Nephron progenitor cell (in vitro differentiated cells): ENCODE results near the gene TM4SF4.

Source experiments
- DNase-seq: peaks from one replicate; pipeline ENCODE4 v3.0.0; 2021
- H3K27ac Mint-ChIP-seq: 2 replicates; pipeline ENCODE4 v1.8.0; 2021; ENCODE audit warnings: mild to moderate bottlenecking, moderate library complexity, mixed read lengths
- H3K27me3 Mint-ChIP-seq: 2 replicates; pipeline ENCODE4 v1.8.0; 2021; ENCODE audit warnings: mild to moderate bottlenecking, low read depth, mixed read lengths; ENCODE audit not compliant: poor library complexity
- H3K36me3 Mint-ChIP-seq: 2 replicates; pipeline ENCODE4 v1.8.0; 2021; ENCODE audit warnings: low read depth, mixed read lengths
- H3K4me1 Mint-ChIP-seq: 2 replicates; pipeline ENCODE4 v1.8.0; 2021; ENCODE audit warnings: mixed read lengths
- H3K4me3 Mint-ChIP-seq: 2 replicates; pipeline ENCODE4 v1.8.0; 2021; ENCODE audit warnings: mild to moderate bottlenecking, moderate library complexity, mixed read lengths
- H3K9me3 Mint-ChIP-seq: 2 replicates; pipeline ENCODE4 v1.8.0; 2021; ENCODE audit warnings: mild to moderate bottlenecking, moderate library complexity, mixed read lengths
- TF ChIP-seq, protein P1 (sequence below): fragments of 200-600 bp; sonication (generic); IDR thresholded peaks from 2 replicates; pipeline ENCODE4 v1.5.0; 2021; ENCODE audit warnings: antibody characterized with exemption

TM4SF4 gene

DNA sequence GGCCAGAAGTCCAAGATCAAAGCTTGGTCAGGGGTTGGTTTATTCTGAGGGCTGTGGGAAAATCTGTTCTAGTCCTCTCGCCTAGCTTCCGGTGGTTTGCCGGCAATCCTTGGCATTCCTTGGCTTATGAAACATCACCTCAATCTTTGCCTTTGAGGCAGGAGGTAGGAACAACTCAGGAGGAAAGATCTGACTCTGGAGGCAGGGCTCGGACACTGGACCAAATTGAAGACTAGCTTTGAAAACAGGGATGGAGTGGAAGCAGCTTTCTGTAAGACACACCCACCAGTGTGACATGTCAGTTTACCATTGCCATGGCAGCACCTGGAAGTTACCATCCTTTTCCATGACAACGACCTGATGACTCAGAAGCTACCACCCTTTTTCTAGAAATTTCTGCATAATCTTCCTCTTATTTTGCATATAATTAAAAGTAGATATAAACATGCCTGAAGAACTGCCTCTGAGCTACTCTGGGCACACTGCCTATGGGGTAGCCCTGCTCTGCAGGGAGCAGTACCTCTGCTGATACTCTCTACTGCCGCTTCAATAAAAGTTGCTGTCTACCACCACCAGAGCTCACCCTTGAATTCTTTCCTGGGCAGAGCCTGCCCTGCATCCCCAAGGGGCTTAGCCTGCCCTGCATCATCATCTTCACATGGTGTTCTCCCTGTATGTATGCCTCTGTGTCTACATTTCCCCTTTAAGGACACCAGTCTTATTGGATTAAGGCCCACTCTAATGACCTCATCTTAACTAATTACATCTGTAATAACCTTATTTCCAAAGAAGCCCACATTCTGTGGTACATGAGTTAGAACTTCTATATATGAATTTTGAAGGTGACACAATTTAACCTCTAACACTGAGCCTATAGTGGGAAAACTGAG, 38.3 kb upstream of the TM4SF4 start:
- Mint-ChIP-seq H3K9me3 (peaks cover 9% of the 10 kb centered on the region), H3K4me3 (no peak overlapping the region), H3K27me3 (no peaks in the 10 kb centered on the region), H3K36me3 (no peaks in the 10 kb centered on the region), H3K4me1 (no peaks in the 10 kb centered on the region), H3K27ac (no peak overlapping the region)
- TF ChIP-seq, protein P1, sequence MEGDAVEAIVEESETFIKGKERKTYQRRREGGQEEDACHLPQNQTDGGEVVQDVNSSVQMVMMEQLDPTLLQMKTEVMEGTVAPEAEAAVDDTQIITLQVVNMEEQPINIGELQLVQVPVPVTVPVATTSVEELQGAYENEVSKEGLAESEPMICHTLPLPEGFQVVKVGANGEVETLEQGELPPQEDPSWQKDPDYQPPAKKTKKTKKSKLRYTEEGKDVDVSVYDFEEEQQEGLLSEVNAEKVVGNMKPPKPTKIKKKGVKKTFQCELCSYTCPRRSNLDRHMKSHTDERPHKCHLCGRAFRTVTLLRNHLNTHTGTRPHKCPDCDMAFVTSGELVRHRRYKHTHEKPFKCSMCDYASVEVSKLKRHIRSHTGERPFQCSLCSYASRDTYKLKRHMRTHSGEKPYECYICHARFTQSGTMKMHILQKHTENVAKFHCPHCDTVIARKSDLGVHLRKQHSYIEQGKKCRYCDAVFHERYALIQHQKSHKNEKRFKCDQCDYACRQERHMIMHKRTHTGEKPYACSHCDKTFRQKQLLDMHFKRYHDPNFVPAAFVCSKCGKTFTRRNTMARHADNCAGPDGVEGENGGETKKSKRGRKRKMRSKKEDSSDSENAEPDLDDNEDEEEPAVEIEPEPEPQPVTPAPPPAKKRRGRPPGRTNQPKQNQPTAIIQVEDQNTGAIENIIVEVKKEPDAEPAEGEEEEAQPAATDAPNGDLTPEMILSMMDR: no peak
- DNase-seq: no peak

DNA sequence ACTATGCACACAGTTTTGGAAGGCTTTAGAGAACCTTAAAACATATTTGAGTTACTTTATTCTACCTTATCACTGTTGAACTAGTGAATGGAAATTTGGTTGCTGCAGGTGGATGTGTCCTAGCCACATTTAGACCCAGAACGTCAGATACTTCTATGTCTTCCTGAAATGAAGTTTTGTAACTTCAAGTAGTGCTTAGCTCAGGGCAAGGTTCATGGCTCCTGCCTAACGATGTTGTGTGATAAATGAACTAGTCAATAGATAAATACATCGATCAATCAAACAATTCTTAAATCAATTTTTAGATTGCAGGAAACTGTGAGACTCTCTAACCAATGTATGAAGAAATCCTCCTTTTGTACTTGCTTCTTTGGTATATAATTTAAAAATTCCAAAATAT, 37.2 kb upstream of the TM4SF4 start:
- Mint-ChIP-seq H3K27me3 (no peaks in the 10 kb centered on the region), H3K36me3 (no peaks in the 10 kb centered on the region), H3K4me1 (no peaks in the 10 kb centered on the region), H3K27ac (no peak overlapping the region), H3K9me3 (peaks cover 9% of the 10 kb centered on the region), H3K4me3 (no peak overlapping the region)
- DNase-seq: no peak
- TF ChIP-seq, protein P1: no peak

DNA sequence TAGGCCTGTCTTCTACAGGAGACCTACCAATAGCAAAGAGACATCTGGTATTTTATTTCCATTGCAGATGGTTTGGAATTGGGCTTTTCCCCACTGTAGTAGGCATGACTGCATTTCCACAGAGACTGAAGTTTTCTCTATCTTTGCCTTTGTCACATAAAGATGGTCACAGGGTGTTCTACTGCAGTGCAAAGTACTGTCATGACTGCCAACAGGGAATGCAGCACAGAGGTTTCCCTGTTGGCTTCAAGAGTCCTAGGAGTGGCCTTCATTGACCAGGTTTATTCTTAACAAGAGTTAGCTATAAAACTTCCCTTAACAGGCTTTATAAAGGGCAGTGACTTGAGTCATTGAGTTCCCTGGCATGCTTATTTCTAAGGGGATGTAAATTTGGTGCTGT, 36.8 kb upstream of the TM4SF4 start:
- Mint-ChIP-seq H3K36me3 (no peaks in the 10 kb centered on the region), H3K4me3 (no peak overlapping the region), H3K27ac (no peak overlapping the region), H3K27me3 (no peaks in the 10 kb centered on the region), H3K4me1 (no peaks in the 10 kb centered on the region), H3K9me3 (peaks cover 9% of the 10 kb centered on the region)
- DNase-seq: no peak
- TF ChIP-seq, protein P1: no peak

DNA sequence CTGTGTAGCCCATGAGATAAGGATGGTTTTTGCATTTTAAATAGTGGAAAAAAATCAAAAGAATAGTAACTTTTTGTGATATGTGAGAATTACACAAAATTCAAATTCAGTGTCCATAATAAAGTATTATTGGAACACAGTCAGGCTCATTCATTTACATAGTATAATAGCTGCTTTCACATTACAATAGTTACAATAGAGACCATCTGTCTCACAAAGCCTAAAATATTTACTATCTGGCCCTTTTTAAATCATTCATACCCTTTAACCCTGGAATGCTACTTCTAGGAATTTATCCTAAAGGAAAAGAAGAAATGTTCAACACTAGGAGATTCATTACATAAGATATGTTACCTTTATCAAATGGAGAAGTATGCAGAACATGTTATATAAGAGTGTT, 35.5 kb upstream of the TM4SF4 start:
- H3K36me3 Mint-ChIP-seq: no peaks in the 10 kb centered on the region

DNA sequence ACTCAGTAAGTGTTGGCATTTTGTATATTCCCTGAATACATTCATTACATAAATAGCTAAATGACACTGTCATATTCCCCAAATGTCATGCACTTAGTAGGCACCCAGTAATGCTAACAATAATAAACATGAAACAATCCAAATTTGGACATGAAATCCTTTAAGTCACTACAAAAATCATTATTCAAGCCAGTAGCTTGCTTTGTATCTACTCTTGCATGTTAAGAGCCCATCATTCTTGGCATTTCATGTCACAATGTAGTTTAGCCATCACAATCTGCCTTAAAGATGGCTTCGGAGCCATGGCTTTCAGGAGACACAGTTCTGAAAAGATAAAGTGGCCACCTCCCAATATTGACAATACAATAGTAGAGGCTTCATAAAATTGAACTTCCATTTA, 32.9 kb upstream of the TM4SF4 start:
- TF ChIP-seq, protein P1: no peak
- H3K27ac Mint-ChIP-seq: no peak overlapping the region
- peaks cover 13% of the 10 kb centered on the region for H3K9me3 Mint-ChIP-seq
- DNase-seq: no peak
- no peaks in the 10 kb centered on the region for H3K36me3 Mint-ChIP-seq
- no peak overlapping the region for H3K4me3 Mint-ChIP-seq
- H3K27me3 Mint-ChIP-seq: no peaks in the 10 kb centered on the region
- H3K4me1 Mint-ChIP-seq: no peaks in the 10 kb centered on the region

More for the DNA sequence above, 35.5 kb upstream of the TM4SF4 start:
- Mint-ChIP-seq H3K27me3 (no peaks in the 10 kb centered on the region), H3K4me3 (no peak overlapping the region), H3K9me3 (peaks cover 5% of the 10 kb centered on the region), H3K27ac (no peak overlapping the region), H3K4me1 (no peaks in the 10 kb centered on the region)
- TF ChIP-seq, protein P1: no peak
- no peak for DNase-seq

DNA sequence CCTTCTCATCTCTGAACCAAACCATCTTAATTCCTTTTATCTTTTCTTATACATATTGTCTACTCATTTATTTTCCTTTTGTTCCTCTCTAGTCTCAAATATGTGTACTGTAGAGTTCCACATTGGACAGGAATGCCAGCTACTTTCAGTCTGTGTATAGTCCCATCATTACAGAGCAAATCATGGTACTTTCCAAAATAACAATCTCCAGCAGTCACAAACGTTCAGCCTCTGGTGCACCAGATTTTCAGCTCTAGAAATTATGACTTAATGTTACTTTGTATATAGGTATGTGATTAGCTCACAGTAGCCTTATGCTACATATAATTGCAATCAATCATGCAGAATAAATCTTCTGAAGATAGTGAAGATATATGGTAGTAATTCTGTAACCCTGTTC, 32.5 kb upstream of the TM4SF4 start:
- Mint-ChIP-seq H3K27ac (no peak overlapping the region), H3K9me3 (peaks cover 13% of the 10 kb centered on the region), H3K36me3 (no peaks in the 10 kb centered on the region), H3K4me1 (no peaks in the 10 kb centered on the region), H3K4me3 (no peak overlapping the region), H3K27me3 (no peaks in the 10 kb centered on the region)
- no peak for DNase-seq
- TF ChIP-seq, protein P1: no peak
